Peyer's patch (tissue), 4 donors: ENCODE data around the gene ITGA11. TPM values are rescaled to one million over a fixed set of nuclear protein-coding genes. Genes with fewer than 3 reads are reported as not detected.

Experiments used
- DNase-seq, 3 donors: peaks; one replicate each; pipeline ENCODE4 v3.0.0-alpha.2; 2017 to 2019
- H3K27ac ChIP-seq, 4 donors: fragments of 200-600 bp; sonication (generic); one replicate each; pipeline ENCODE4 v1.5.1; 2016 to 2019
- H3K27me3 ChIP-seq, 2 donors: fragments of 200-600 bp; sonication (generic); one replicate each; pipeline ENCODE4 v1.5.1; 2019
- H3K36me3 ChIP-seq, 3 donors: fragments of 200-600 bp; sonication (generic); one replicate each; pipeline ENCODE4 v1.5.1; 2016 to 2019
- H3K4me1 ChIP-seq, 4 donors: fragments of 200-600 bp; sonication (generic); one replicate each; pipeline ENCODE4 v1.5.1; 2016 to 2019
- H3K4me3 ChIP-seq, 4 donors: fragments of 200-600 bp; sonication (generic); 1 replicate in 3 of 4; 2 replicates in 1 of 4; pipeline ENCODE4 v1.5.1; 2016 to 2019; ENCODE audit warnings: mild to moderate bottlenecking in 1 of 4
- H3K9me3 ChIP-seq, 4 donors: fragments of 200-600 bp; sonication (generic); one replicate each; pipeline ENCODE4 v1.5.1; 2016 to 2019; ENCODE audit warnings: mild to moderate bottlenecking in 1 of 4
- CTCF ChIP-seq, 6 experiments: fragments of 450-650 bp in 4 of 6; fragments of 200-600 bp in 2 of 6; sonication (generic) in 1 of 6; IDR thresholded peaks; one replicate each; pipeline ENCODE4 v1.5.1; 2017 to 2019; ENCODE audit warnings: antibody characterized with exemption in 6 of 6, mild to moderate bottlenecking in 3 of 6, moderate library complexity in 1 of 6
- POLR2A ChIP-seq, 2 donors: fragments of 450-650 bp; IDR thresholded peaks; one replicate each; pipeline ENCODE4 v1.5.1; 2017; ENCODE audit warnings: antibody characterized with exemption in 2 of 2, mild to moderate bottlenecking in 2 of 2, moderate library complexity in 2 of 2
- total RNA-seq, 4 donors: library from RNA; depleted of rRNA; stranded (reverse); fragments of >200 nt; gene quantifications; one replicate each; pipeline ENCODE4 v1.1.0, GENCODE V29; 2016

Gene ITGA11
- total RNA-seq, 4 donors from 2014 or later: 0.88 to 24.8 (median 2.6) TPM

- no peak for DNase-seq
- H3K27ac ChIP-seq: no peak overlapping the region
- no peaks in the 10 kb centered on the region for H3K27me3 ChIP-seq
- H3K36me3 ChIP-seq: peaks cover 0 to 20% (median 0%) of the 10 kb centered on the region in 3 donors
- H3K4me1 ChIP-seq: peaks cover 0 to 55% (median 6%) of the 10 kb centered on the region in 4 donors
- no peak overlapping the region for H3K4me3 ChIP-seq
- H3K9me3 ChIP-seq: no peaks in the 10 kb centered on the region
- TF ChIP-seq CTCF (IDR thresholded peaks at IDR 0.05) (no peak), POLR2A (IDR thresholded peaks at IDR 0.05) (no peak)
These were observed 146.5 kb downstream of the ITGA11 start for GRCh38 chr15:68285259-68285980.

- Histone ChIP-seq H3K4me1 (peaks cover 0 to 61% (median 12%) of the 10 kb centered on the region in 4 donors), H3K27me3 (no peaks in the 10 kb centered on the region), H3K36me3 (peaks cover 0 to 13% (median 0%) of the 10 kb centered on the region in 3 donors), H3K27ac (peak overlapping the region in 1 of 4 donors; percentile 14), H3K4me3 (no peak overlapping the region), H3K9me3 (no peaks in the 10 kb centered on the region)
- no peak for DNase-seq
- TF ChIP-seq CTCF (IDR thresholded peaks at IDR 0.05) (no peak), POLR2A (IDR thresholded peaks at IDR 0.05) (no peak)
These were observed 147.2 kb downstream of the ITGA11 start for GRCh38 chr15:68284616-68285258.

- Histone ChIP-seq H3K36me3 (peaks cover 0 to 10% (median 0%) of the 10 kb centered on the region in 3 donors), H3K27ac (no peak overlapping the region)
These were observed 148.6 kb downstream of the ITGA11 start for GRCh38 chr15:68283401-68283800.

GRCh38 chr15:68281008-68281407 is 151.0 kb downstream of the ITGA11 start:
- Histone ChIP-seq H3K27me3 (no peaks in the 10 kb centered on the region), H3K27ac (peak overlapping the region in 2 of 4 donors; percentile 31 to 95), H3K4me1 (peaks cover 0 to 62% (median 17%) of the 10 kb centered on the region in 4 donors), H3K9me3 (no peaks in the 10 kb centered on the region), H3K36me3 (peaks cover 0 to 10% (median 0%) of the 10 kb centered on the region in 3 donors), H3K4me3 (peak overlapping the region in 2 of 4 donors; percentile 80 to 87)
- no peak for DNase-seq
- TF ChIP-seq CTCF (IDR thresholded peaks at IDR 0.05) (no peak), POLR2A (IDR thresholded peaks at IDR 0.05) (no peak)

More at GRCh38 chr15:68283401-68283800, 148.6 kb downstream of the ITGA11 start:
- Histone ChIP-seq H3K27me3 (no peaks in the 10 kb centered on the region), H3K4me3 (no peak overlapping the region), H3K4me1 (peaks cover 0 to 68% (median 17%) of the 10 kb centered on the region in 4 donors), H3K9me3 (no peaks in the 10 kb centered on the region)
- DNase-seq: no peak
- TF ChIP-seq POLR2A (IDR thresholded peaks at IDR 0.05): no peak

- Histone ChIP-seq H3K27me3 (no peaks in the 10 kb centered on the region), H3K4me1 (peaks cover 0 to 54% (median 17%) of the 10 kb centered on the region in 4 donors), H3K9me3 (no peaks in the 10 kb centered on the region), H3K27ac (peak overlapping the region in 3 of 4 donors; percentile 31 to 95 (median 93)), H3K4me3 (peak overlapping the region in 3 of 4 donors; percentile 21 to 87 (median 80)), H3K36me3 (peaks cover 0 to 7% (median 0%) of the 10 kb centered on the region in 3 donors)
- no peak for TF ChIP-seq POLR2A (IDR thresholded peaks at IDR 0.05)
- no peak for TF ChIP-seq CTCF (IDR thresholded peaks at IDR 0.05)
- DNase-seq: peak in 1 of 3 donors; percentile 62
These were observed 151.9 kb downstream of the ITGA11 start for GRCh38 chr15:68279779-68280753.
